IMR-90 (cell line): Measurements from ENCODE around the gene TP53BP2. TPM values are rescaled to one million over a fixed set of nuclear protein-coding genes. Genes with fewer than 3 reads are reported as not detected.

Experiments used
- ATAC-seq: fragments of 200-7000 bp; cut with Tn5 transposase; 2 replicates; pipeline ENCODE4 v1.9.1; 2020; ENCODE audit warnings: low read depth, mild to moderate bottlenecking, moderate library complexity
- BruUV-seq: library from RNA; stranded (reverse); fragments of 400-500 nt; replicated peaks from 2 replicates; lab custom pipeline; 2021; lab: Mats Ljungman, UMichigan
- CTCF ChIA-PET: fragments of 300-600 bp; formaldehyde crosslinking; extraction: SDS; loops from one replicate; lab custom pipeline; 2021; ENCODE audit warnings: antibody characterized with exemption; lab: Yijun Ruan, JAX
- POLR2A ChIA-PET: fragments of 300-600 bp; sonication (Branson Sonifier 250); formaldehyde crosslinking; loops from one replicate; lab custom pipeline; 2022; ENCODE audit warnings: antibody characterized with exemption; ENCODE audit not compliant: unreplicated experiment; lab: Charles Lee
- DNase-seq: peaks from one replicate; pipeline ENCODE4 v3.0.0; 2013
- H2AFZ ChIP-seq: replicated peaks from 2 replicates; pipeline ENCODE3; 2013; ENCODE audit warnings: low read length, mild to moderate bottlenecking; ENCODE audit not compliant: poor library complexity
- H2AK5ac ChIP-seq: 2 replicates; pipeline ENCODE4 v1.6.1; 2013; ENCODE audit warnings: low read depth, low read length, inconsistent platforms
- H2AK9ac ChIP-seq: replicated peaks from 2 replicates; pipeline ENCODE3; 2013; ENCODE audit warnings: mild to moderate bottlenecking, low read depth, low read length, moderate library complexity; ENCODE audit not compliant: poor library complexity
- H2BK120ac ChIP-seq: 2 replicates; pipeline ENCODE4 v1.6.1; 2013; ENCODE audit warnings: low read depth, low read length, inconsistent platforms
- H2BK15ac ChIP-seq: 3 replicates; pipeline ENCODE4 v1.6.1; 2013; ENCODE audit warnings: low read depth, low read length, inconsistent platforms
- H2BK20ac ChIP-seq: 2 replicates; pipeline ENCODE4 v1.6.1; 2013; ENCODE audit warnings: low read depth, mild to moderate bottlenecking, inconsistent platforms, low read length, moderate library complexity
- H2BK5ac ChIP-seq: 2 replicates; pipeline ENCODE4 v1.6.1; 2013; ENCODE audit warnings: mild to moderate bottlenecking, low read depth, low read length, inconsistent platforms; ENCODE audit not compliant: poor library complexity, severe bottlenecking
- H3K14ac ChIP-seq: replicated peaks from 2 replicates; pipeline ENCODE4 v1.6.1; 2013; ENCODE audit warnings: low read depth, low read length, inconsistent platforms
- H3K18ac ChIP-seq: 2 replicates; pipeline ENCODE4 v1.6.1; 2013; ENCODE audit warnings: low read depth, low read length, control low read depth
- H3K23ac ChIP-seq: 2 replicates; pipeline ENCODE4 v1.6.1; 2013; ENCODE audit warnings: low read depth, low read length, inconsistent platforms
- H3K27ac ChIP-seq: 2 replicates; pipeline ENCODE4 v1.5.1; 2013; ENCODE audit warnings: mild to moderate bottlenecking, control low read depth, low read length; ENCODE audit not compliant: insufficient read depth
- H3K27me3 ChIP-seq: 2 replicates; pipeline ENCODE4 v1.6.1; 2013; ENCODE audit warnings: low read length; ENCODE audit not compliant: control insufficient read depth, insufficient read depth
- H3K36me3 ChIP-seq: 2 replicates; pipeline ENCODE4 v1.6.1; 2013; ENCODE audit warnings: low read length, mixed read lengths; ENCODE audit not compliant: control insufficient read depth, insufficient read depth
- H3K4ac ChIP-seq: 2 replicates; pipeline ENCODE4 v1.6.1; 2013; ENCODE audit warnings: low read depth, low read length, inconsistent platforms
- H3K4me1 ChIP-seq: 2 replicates; pipeline ENCODE4 v1.6.1; 2013; ENCODE audit warnings: low read length, mixed read lengths; ENCODE audit not compliant: control insufficient read depth, insufficient read depth
- H3K4me2 ChIP-seq: 2 replicates; pipeline ENCODE4 v1.6.1; 2013; ENCODE audit warnings: low read depth, mild to moderate bottlenecking, control low read depth, low read length, moderate library complexity
- H3K4me3 ChIP-seq: 2 replicates; pipeline ENCODE4 v1.5.1; 2013; ENCODE audit warnings: low read depth, mild to moderate bottlenecking, control low read depth, low read length, moderate library complexity; ENCODE audit not compliant: insufficient read depth
- H3K56ac ChIP-seq: 2 replicates; pipeline ENCODE4 v1.6.1; 2013; ENCODE audit warnings: low read length, inconsistent platforms; ENCODE audit not compliant: insufficient read depth; ENCODE audit errors: extremely low read depth
- H3K79me1 ChIP-seq, 2 experiments: 2 replicates each; pipeline ENCODE4 v1.6.1; 2013; ENCODE audit warnings: low read length in 2 of 2, inconsistent platforms in 1 of 2, low read depth in 1 of 2
- H3K9ac ChIP-seq: 2 replicates; pipeline ENCODE4 v1.6.1; 2013; ENCODE audit warnings: low read depth, low read length, control low read depth
- H3K9me1 ChIP-seq: 2 replicates; pipeline ENCODE4 v1.6.1; 2013; ENCODE audit warnings: low read length, inconsistent platforms; ENCODE audit not compliant: insufficient read depth
- H3K9me3 ChIP-seq: 2 replicates; pipeline ENCODE4 v1.6.1; 2013; ENCODE audit warnings: low read length; ENCODE audit not compliant: control insufficient read depth, insufficient read depth
- H4K20me1 ChIP-seq: 2 replicates; pipeline ENCODE4 v1.6.1; 2013; ENCODE audit warnings: low read length, inconsistent platforms; ENCODE audit not compliant: insufficient read depth
- H4K5ac ChIP-seq: 2 replicates; pipeline ENCODE4 v1.6.1; 2013; ENCODE audit warnings: mild to moderate bottlenecking, low read depth, low read length, control low read depth
- H4K8ac ChIP-seq, 2 experiments: 2 replicates each; pipeline ENCODE4 v1.6.1; 2013; ENCODE audit warnings: low read depth in 2 of 2, low read length in 2 of 2, control low read depth in 1 of 2, inconsistent platforms in 1 of 2
- H4K91ac ChIP-seq: 2 replicates; pipeline ENCODE4 v1.6.1; 2013; ENCODE audit warnings: low read depth, low read length, inconsistent platforms; ENCODE audit not compliant: insufficient read depth
- FOS ChIP-seq: fragments of 150-350 bp; IDR thresholded peaks from 2 replicates; pipeline ENCODE4 v1.6.1; 2016; ENCODE audit warnings: low read depth, low read length
- MAFK ChIP-seq: IDR thresholded peaks from 2 replicates; pipeline ENCODE4 v1.6.1; 2012; ENCODE audit warnings: low read depth, low read length, improper control_type of control experiment
- MXI1 ChIP-seq: IDR thresholded peaks from 2 replicates; pipeline ENCODE4 v1.6.1; 2012; ENCODE audit warnings: low read depth, mild to moderate bottlenecking, low read length, moderate library complexity, borderline replicate concordance
- RCOR1 ChIP-seq: IDR thresholded peaks from 2 replicates; pipeline ENCODE4 v1.6.1; 2012; ENCODE audit warnings: mild to moderate bottlenecking, low read length, improper control_type of control experiment; ENCODE audit not compliant: insufficient replicate concordance
- WGBS, 2 experiments: methylation state at CpG; one replicate each; pipeline versions ENCODE4 v1.1.5 to v1.1.7; 2013; ENCODE audit warnings: missing lambda C conversion rate in 2 of 2; ENCODE audit not compliant: insufficient read length in 1 of 2; ENCODE audit errors: extremely low coverage in 2 of 2; 5-methylcytosine and 5-hydroxymethylcytosine counted together
- dilution Hi-C: fragments of 300-500 bp; cut with HindIII; formaldehyde crosslinking; loops from one replicate; pipeline ENCODE4 v1.14.3; 2018; ENCODE audit warnings: low sequenced_read_pairs; ENCODE audit not compliant: unreplicated experiment
- in situ Hi-C: fragments of 300-500 bp; cut with MboI; formaldehyde crosslinking; loops from 3 replicates; pipeline ENCODE4 v1.14.3; 2019; ENCODE audit warnings: low sequenced_read_pairs, inconsistent platforms, mixed read lengths
- intact Hi-C: fragments of 100-400 bp; cut with micrococcal nuclease; formaldehyde crosslinking; loops from 2 replicates; pipeline ENCODE4 v1.10.0; 2022
- polyA plus RNA-seq, 3 experiments: library from polyadenylated mRNA; depleted of rRNA; stranded (reverse); fragments of >200 nt; gene quantifications; 2 replicates each; pipeline ENCODE4 v1.2.3, GENCODE V29; 2012; ENCODE audit warnings: low replicate concordance in 1 of 3
- total RNA-seq: library from RNA; depleted of rRNA; stranded (reverse); fragments of >200 nt; gene quantifications from 2 replicates; pipeline ENCODE4 v1.2.3, GENCODE V29; 2012

The TP53BP2 gene
- total and polyA plus RNA-seq, 2 of the 4 experiments (the other 2 are of a cell fraction) = 19.9 to 35.0 TPM

DNA sequence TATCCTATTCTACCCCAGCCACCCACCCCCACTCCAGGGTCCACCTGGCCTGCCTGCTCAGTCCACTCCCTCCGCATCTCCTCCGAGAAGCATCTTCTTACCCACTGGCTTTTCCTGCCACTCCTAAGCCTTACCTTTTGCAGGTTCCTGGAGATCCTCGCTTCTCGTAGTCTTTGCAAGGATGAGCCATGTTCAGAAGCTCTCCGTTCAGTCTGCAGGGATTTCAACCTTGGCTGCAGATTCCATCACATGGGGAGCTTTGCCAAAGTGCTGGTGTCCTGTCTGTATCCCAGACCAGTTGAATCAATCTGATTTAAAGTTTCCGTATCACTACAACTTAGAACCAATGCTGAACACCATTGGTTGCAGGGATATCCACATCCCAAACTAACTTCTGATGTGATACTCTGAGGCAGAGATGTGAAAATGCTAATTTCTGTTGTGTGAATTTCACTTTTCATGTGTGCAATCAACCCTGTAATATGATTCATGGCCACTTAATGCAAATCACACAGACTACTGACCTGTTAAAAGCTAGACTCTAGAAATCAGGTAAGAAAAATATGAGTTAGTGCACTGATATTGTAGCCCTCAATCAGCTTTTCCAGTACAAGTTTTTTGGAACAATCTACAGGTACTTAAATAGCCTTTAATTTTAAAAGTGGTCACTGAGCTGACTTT is 71.5 kb downstream of the TP53BP2 start:
- H3K23ac ChIP-seq = no peak overlapping the region
- no peak overlapping the region for H3K4me3 ChIP-seq
- H2AK9ac ChIP-seq = no peak overlapping the region
- no peak overlapping the region for H3K9ac ChIP-seq
- H2BK5ac ChIP-seq = no peak overlapping the region
- no peak overlapping the region for H2AK5ac ChIP-seq
- H3K27me3 ChIP-seq = no peaks in the 10 kb centered on the region
- peaks cover 12% of the 10 kb centered on the region for H3K9me1 ChIP-seq
- H3K4ac ChIP-seq = no peak overlapping the region
- H3K79me1 ChIP-seq = peaks cover 15 to 40% of the 10 kb centered on the region in 2 experiments
- no peaks in the 10 kb centered on the region for H3K9me3 ChIP-seq
- dilution Hi-C loops (no loop called here), intact Hi-C loops (no loop called here), in situ Hi-C loops (no loop called here)
- POLR2A ChIA-PET = no interaction called here
- no peak overlapping the region for H2BK15ac ChIP-seq
- ATAC-seq = no peak
- no peak overlapping the region for H3K14ac ChIP-seq
- H2BK20ac ChIP-seq = no peak overlapping the region
- BruUV-seq = no TSS peak
- H2AFZ ChIP-seq = no peak overlapping the region
- DNase-seq = no peak
- H3K4me2 ChIP-seq = no peak overlapping the region
- H2BK120ac ChIP-seq = no peak overlapping the region
- H3K36me3 ChIP-seq = peaks cover 66% of the 10 kb centered on the region
- peak overlapping the region; percentile 10; the same call in 1 of the 2 replicates for H3K27ac ChIP-seq
- no peak overlapping the region for H3K18ac ChIP-seq
- H3K4me1 ChIP-seq = peaks cover 24% of the 10 kb centered on the region
- H4K8ac ChIP-seq = no peak overlapping the region
- H4K20me1 ChIP-seq = peaks cover 12% of the 10 kb centered on the region
- no peak overlapping the region for H4K91ac ChIP-seq
- CTCF ChIA-PET = interaction anchor here (1.1 kb wide), 1 partner anchor 78 kb away, joined by 5 read pairs; no protein-coding TSS in a partner anchor
- H3K56ac ChIP-seq = no peak overlapping the region
- TF ChIP-seq FOS = no peak
- TF ChIP-seq RCOR1 = no peak
- no peak for TF ChIP-seq MXI1
- no peak for TF ChIP-seq MAFK
- no peak overlapping the region for H4K5ac ChIP-seq
- WGBS, 2 experiments = 89% methylated on average over 4 of the region's 6 CpGs; no CpG with 5 or more reads in 1 of the 2 experiments
